Rectal smooth muscle tissue (tissue), 1 donor: Measurements from ENCODE around the gene RNH1.

Experiments
- H3K27ac ChIP-seq: one replicate; pipeline ENCODE4 v1.7.0; 2013; ENCODE audit warnings: low read depth, low read length, inconsistent platforms
- H3K27me3 ChIP-seq: one replicate; pipeline ENCODE4 v1.7.0; 2013; ENCODE audit warnings: low read length; ENCODE audit not compliant: control insufficient read depth, insufficient read depth
- H3K36me3 ChIP-seq: one replicate; pipeline ENCODE4 v1.7.0; 2013; ENCODE audit warnings: low read length; ENCODE audit not compliant: control insufficient read depth, insufficient read depth
- H3K4me1 ChIP-seq: one replicate; pipeline ENCODE4 v1.7.0; 2013; ENCODE audit warnings: low read length; ENCODE audit not compliant: control insufficient read depth, insufficient read depth
- H3K4me3 ChIP-seq: one replicate; pipeline ENCODE4 v1.7.0; 2013; ENCODE audit warnings: low read length
- H3K9ac ChIP-seq: one replicate; pipeline ENCODE4 v1.7.0; 2013; ENCODE audit warnings: low read length

RNH1 gene

DNA sequence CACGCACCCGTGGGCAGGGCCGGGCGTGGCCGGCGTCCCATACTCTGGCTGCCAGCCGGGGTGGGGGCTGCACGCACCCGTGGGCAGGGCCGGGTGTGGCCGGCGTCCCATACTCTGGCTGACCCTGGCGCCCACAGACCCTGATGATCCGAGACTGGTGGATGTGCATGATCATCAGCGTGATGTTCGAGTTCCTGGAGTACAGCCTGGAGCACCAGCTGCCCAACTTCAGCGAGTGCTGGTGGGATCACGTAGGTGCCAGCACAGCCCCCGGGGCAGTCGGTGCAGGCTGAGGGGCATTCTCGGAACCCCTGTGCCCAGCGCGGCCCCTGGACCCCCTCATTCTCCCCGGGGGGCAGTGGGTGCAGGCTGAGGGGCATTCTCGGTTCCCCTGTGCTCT lies 19.0 kb downstream of the RNH1 start:
- Histone ChIP-seq H3K27me3 (no peaks in the 10 kb centered on the region), H3K4me3 (no peak overlapping the region), H3K27ac (no peak overlapping the region), H3K4me1 (no peaks in the 10 kb centered on the region), H3K36me3 (no peaks in the 10 kb centered on the region), H3K9ac (no peak overlapping the region)

DNA sequence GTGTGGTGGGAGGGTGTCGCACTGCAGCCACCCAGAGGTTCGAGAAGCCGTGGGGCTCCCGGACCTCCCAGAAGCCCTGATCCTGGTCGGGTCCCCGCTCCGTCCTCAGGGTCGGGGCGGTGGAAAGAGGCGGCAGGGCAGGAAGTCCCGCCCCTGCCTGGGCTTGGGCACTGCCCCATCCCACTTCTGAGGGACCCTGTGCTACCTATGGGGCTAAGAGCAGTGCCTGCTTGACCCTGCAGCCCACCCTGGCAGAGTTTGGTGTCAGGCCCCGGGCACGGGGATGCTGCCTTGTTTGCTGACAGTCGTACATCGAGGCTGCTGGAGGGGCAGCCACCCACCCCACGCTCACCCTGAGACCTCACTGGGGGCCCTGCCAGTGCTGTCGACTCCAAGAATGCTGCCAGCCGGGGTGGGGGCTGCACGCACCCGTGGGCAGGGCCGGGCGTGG lies 19.4 kb downstream of the RNH1 start:
- Histone ChIP-seq H3K36me3 (no peaks in the 10 kb centered on the region), H3K9ac (no peak overlapping the region), H3K27me3 (no peaks in the 10 kb centered on the region), H3K27ac (no peak overlapping the region), H3K4me3 (no peak overlapping the region), H3K4me1 (no peaks in the 10 kb centered on the region)

DNA sequence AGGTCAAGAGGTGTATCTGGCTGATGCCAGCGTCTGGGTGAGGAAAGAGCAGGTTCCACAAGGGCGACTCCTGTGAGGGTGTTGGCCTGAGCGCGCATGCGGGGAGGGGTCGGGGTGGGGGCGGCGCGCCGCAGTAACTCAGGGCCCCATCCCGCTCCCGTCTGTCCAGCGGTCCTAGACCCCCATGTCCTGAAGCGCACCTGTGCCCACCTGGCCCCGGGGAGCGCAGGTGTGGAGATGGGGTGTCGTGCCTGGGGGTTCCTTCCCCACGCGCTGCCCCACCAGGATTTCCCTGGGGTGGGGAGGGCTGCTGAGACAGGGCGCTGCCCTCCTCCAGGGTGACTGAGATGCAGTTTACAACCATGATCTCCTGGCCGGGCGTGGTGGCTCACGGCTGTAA lies 20.9 kb downstream of the RNH1 start:
- no peak overlapping the region for H3K9ac ChIP-seq
- H3K27me3 ChIP-seq = no peaks in the 10 kb centered on the region
- H3K4me3 ChIP-seq = no peak overlapping the region
- no peaks in the 10 kb centered on the region for H3K36me3 ChIP-seq
- H3K4me1 ChIP-seq = no peaks in the 10 kb centered on the region
- H3K27ac ChIP-seq = no peak overlapping the region

DNA sequence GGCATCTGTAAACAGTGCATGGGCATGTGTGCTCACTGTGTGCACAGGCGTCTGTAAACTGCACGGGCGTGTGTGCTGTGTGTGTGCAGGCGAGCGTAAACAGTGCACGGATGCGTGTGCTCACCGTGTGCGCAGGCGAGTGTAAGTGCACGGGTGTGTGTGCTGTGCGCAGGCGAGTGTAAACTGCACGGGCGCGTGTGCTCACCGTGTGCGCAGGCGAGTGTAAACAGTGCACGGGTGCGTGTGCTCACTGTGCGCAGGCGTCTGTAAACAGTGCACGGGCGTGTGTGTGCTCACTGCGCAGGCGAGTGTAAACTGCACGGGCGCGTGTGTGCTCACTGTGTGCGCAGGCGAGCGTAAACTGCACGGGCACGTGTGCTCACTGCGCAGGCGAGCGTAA lies 22.4 kb downstream of the RNH1 start:
- Histone ChIP-seq H3K27me3 (no peaks in the 10 kb centered on the region), H3K36me3 (no peaks in the 10 kb centered on the region), H3K27ac (no peak overlapping the region), H3K4me3 (no peak overlapping the region), H3K9ac (no peak overlapping the region), H3K4me1 (no peaks in the 10 kb centered on the region)

DNA sequence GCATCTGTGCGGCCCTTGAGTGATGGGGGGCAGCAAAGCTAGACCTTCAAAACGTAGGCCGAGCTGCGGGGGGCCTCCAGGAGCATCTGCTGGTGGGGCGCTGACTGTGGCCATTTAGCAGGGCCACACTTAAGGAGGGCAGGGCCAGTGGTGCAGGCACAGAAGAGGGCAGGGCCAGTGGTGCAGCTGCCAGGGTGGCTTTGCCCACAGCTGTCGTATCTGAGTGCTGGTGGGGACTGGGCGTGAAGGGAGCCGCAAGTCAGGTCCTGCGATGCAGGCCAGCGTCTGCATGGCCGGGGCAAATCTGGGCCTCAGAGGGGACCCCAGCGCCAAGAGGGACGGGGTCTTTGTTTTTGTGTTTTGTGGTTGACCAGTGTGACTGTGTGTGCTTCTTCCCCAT lies 27.7 kb downstream of the RNH1 start:
- Histone ChIP-seq H3K4me3 (no peak overlapping the region), H3K4me1 (no peaks in the 10 kb centered on the region), H3K36me3 (no peaks in the 10 kb centered on the region), H3K9ac (no peak overlapping the region), H3K27ac (no peak overlapping the region), H3K27me3 (no peaks in the 10 kb centered on the region)

DNA sequence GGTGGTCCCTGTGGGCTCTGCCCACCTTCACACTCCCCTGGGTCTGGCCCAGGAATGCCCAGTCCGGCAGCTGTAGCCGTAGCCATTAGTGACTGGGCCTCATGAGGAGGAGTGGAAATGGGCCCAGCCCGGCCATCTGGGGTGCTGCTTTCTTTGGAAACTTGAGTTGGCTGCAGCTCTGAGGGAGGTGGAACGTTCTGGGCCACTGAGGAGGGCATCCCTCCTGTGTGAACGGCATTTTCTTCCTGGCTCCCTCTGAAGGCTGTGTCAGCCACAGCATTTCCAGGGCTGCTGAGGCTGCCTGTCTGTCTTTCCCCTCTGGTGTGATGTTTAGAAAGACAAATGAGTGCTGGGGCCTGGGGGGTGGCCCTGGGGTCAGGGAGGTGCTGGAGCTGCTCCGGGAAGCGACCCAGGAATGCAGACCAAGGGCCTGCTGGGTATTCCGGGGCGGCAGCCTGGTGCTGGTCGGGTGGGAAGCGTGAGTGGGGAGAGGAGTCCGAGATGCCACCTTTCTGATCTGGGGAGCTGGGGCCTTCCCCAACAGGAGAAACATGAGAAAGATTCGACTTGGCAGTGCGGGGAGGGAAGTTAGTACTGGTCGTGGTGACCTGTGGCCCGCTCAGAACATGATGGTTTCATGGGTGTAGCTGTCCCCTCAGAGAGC lies 29.9 kb downstream of the RNH1 start:
- Histone ChIP-seq H3K4me3 (no peak overlapping the region), H3K27me3 (no peaks in the 10 kb centered on the region), H3K4me1 (no peaks in the 10 kb centered on the region), H3K36me3 (no peaks in the 10 kb centered on the region), H3K27ac (no peak overlapping the region), H3K9ac (no peak overlapping the region)

DNA sequence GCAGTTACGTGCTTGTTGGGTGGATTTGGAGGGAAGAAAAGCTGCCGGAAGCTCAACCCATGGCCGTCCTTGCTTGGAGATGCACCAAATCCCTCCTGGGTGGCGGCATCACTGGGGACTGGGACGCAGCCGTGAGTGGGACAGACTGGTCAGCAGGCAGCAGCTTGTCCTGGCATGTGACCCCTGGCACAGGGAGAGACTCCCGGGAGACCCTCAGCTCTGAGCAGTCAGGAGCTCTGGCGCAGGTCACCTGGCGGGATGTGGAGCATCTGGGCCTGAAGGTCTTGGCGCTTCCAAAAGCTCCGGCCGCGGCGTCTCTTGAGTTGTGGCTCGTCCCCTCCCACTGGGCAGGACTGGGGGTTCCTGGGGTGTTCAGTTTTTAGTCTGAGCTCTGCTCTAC lies 30.6 kb downstream of the RNH1 start:
- H3K27me3 ChIP-seq = no peaks in the 10 kb centered on the region
- H3K27ac ChIP-seq = no peak overlapping the region
- no peaks in the 10 kb centered on the region for H3K36me3 ChIP-seq
- H3K4me3 ChIP-seq = no peak overlapping the region
- no peaks in the 10 kb centered on the region for H3K4me1 ChIP-seq
- no peak overlapping the region for H3K9ac ChIP-seq

DNA sequence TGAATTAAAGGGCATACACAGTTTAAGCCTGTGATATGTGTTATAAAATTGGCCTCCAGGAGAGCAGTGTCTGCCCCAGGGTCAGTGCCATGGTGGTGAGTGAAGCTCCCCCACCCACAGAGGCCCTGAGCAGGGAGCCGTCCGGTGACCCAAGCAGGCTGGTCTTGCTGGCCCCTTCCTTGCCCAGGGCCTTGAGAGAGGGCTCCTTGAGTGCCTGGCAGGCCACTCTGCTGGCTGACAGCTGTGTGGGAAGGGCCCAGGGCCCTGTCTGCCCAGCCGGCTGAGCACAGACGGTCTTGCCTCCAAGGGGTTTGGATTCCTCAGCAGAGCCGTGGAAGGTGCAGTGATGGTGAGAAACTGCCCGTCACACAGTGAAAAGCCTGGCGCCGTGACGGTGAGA lies 31.1 kb downstream of the RNH1 start:
- H3K4me3 ChIP-seq = no peak overlapping the region
- no peak overlapping the region for H3K9ac ChIP-seq
- H3K27me3 ChIP-seq = no peaks in the 10 kb centered on the region
- no peak overlapping the region for H3K27ac ChIP-seq
- no peaks in the 10 kb centered on the region for H3K4me1 ChIP-seq
- H3K36me3 ChIP-seq = no peaks in the 10 kb centered on the region

DNA sequence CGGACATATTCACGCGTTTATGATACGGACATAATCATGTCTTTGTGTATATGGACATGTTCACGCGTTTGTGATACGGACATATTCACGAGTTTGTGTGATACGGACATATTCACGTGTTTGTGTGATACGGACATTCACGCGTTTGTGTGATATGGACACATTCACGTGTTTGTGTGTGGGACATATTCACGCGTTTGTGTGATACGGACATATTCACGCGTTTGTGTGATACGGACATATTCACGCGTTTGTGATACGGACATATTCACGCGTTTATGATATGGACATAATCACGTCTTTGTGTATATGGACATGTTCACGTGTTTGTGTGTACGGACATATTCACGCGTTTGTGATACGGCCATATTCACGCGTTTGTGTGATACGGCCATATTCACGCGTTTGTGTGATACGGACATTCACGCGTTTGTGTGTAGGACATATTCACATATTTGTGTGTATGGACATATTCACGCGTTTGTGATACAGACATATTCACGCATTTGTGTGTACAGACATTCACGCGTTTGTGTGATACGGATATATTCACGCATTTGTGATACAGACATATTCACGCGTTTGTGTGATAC lies 32.0 kb downstream of the RNH1 start:
- H3K36me3 ChIP-seq = no peaks in the 10 kb centered on the region

DNA sequence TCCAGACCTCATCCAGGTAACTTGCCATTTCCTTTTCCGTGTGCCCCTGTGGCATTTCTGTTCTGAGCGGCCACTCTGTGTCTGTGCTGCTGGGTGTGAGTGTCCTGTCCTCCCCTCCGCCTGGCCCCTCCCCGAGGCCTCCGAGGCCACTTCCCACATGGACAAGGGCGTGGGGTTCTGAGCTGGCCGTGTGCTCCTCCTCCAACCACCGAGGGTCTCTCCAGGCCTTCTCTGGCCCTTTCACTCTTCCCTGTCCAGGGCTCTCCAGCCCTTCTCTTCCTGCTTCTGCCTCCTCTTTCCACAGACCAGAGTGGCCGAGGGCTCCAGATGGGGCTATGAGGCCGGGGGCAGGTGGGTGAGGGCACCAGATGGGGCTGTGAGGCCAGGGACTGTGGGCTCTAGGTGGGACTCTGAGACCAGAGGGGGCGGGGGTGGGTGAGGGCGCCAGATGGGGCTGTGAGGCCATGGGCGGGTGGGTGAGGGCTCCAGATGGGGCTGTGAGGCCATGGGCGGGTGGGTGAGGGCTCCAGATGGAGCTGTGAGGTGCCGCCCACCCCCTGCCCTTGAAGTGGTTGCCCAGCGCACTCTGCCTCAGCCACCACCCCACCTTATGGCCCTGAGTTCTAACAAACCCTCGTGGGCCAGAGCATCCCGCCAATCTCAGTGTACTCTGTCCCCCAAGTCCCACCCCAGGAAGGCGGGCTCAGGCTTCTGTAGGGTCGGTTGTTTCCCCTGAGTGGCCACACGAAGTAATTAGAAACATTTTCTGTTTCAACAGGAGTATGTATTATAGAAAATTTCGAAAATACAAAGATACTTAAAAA lies 32.9 kb downstream of the RNH1 start:
- Histone ChIP-seq H3K36me3 (no peaks in the 10 kb centered on the region), H3K4me1 (peaks cover 11% of the 10 kb centered on the region), H3K27me3 (no peaks in the 10 kb centered on the region), H3K27ac (no peak overlapping the region), H3K4me3 (no peak overlapping the region), H3K9ac (no peak overlapping the region)

More for the DNA sequence above, 32.0 kb downstream of the RNH1 start:
- Histone ChIP-seq H3K4me1 (peaks cover 3% of the 10 kb centered on the region), H3K9ac (no peak overlapping the region), H3K27me3 (no peaks in the 10 kb centered on the region), H3K4me3 (no peak overlapping the region), H3K27ac (no peak overlapping the region)

DNA sequence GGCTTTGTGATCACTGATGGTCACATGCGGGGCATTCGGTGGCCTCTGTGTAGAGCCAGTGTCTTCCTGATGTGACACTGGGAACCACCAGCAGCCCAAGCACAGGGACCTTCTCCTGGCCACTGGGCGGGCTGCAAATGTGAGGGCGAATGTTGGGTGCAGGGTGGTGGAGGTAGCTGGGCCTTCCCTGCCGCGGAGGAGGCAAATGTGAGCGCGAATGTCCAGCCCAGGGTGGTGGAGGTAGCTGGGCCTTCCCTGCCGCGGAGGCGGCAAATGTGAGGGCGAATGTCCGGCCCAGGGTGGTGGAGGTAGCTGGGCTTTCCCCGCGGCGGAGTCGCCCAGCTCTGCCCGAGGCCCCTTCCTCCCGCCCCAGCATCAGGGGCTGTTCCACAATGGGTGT lies 33.6 kb downstream of the RNH1 start:
- no peak overlapping the region for H3K27ac ChIP-seq
- no peaks in the 10 kb centered on the region for H3K36me3 ChIP-seq
- no peak overlapping the region for H3K9ac ChIP-seq
- no peaks in the 10 kb centered on the region for H3K27me3 ChIP-seq
- no peak overlapping the region for H3K4me3 ChIP-seq
- H3K4me1 ChIP-seq = peaks cover 11% of the 10 kb centered on the region

DNA sequence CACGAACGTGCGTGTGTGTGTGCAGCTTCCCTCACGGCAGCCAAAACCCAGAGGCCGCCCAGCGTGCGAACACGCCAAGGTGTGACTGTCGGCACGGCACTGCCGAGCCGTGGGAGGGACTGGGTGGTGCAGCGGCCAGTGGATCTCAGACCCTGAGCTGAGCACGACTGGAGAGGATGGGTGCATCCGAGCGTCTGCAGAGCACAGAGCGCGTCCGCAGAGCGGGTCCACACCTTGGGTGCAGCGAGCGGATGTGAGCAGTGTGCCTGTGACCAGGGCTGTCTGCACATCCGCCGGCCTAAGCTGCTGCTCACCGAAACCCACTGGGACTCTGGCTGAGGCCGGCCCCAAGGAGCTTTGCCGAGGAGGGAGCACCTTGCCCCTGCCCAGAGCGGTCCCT lies 34.2 kb downstream of the RNH1 start:
- Histone ChIP-seq H3K27ac (no peak overlapping the region), H3K36me3 (no peaks in the 10 kb centered on the region), H3K9ac (no peak overlapping the region), H3K4me3 (no peak overlapping the region), H3K27me3 (no peaks in the 10 kb centered on the region), H3K4me1 (peaks cover 11% of the 10 kb centered on the region)
